Measurements from ENCODE around the gene MCF2L2. TPM values are rescaled to one million over a fixed set of nuclear protein-coding genes. Genes with fewer than 3 reads are reported as not detected.

Gene MCF2L2
- total and polyA plus RNA-seq, 2 of the 13 experiments (the other 11 are each of a cell fraction or from before 2014, with no cell fraction given): not detected

GRCh38 chr3:183195266-183195665 lies 233.2 kb downstream of the MCF2L2 start (continued):
- TF ChIP-seq MTERF4 (CRISPR knock-in tag; IDR thresholded peaks at IDR 0.05): no peak
- TF ChIP-seq RERE (CRISPR knock-in tag; IDR thresholded peaks at IDR 0.05; ENCODE audit: low read depth): no peak
- TF ChIP-seq NFKBIZ (CRISPR knock-in tag; IDR thresholded peaks at IDR 0.05): no peak
- TF ChIP-seq PTBP1 (IDR thresholded peaks at IDR 0.05; ENCODE audit: low read depth, low read length, poor library complexity, severe bottlenecking): no peak
- no peak for TF ChIP-seq ATF5 (CRISPR knock-in tag; IDR thresholded peaks at IDR 0.05; ENCODE audit: low read depth)
- TF ChIP-seq NFE2 (CRISPR knock-in tag; IDR thresholded peaks at IDR 0.05): no peak
- no peak for TF ChIP-seq ZNF280B (CRISPR knock-in tag; IDR thresholded peaks at IDR 0.05; ENCODE audit: borderline replicate concordance)
- no peak for TF ChIP-seq ZNF496 (CRISPR knock-in tag; IDR thresholded peaks at IDR 0.05; ENCODE audit: insufficient replicate concordance)
- no peak for TF ChIP-seq ZBTB43 (CRISPR knock-in tag; conservative IDR thresholded peaks at IDR 0.05)
- TF ChIP-seq ZFP36 (IDR thresholded peaks at IDR 0.05; ENCODE audit: borderline replicate concordance, low read depth, low read length, partially characterized antibody): no peak
- no peak for TF ChIP-seq SP4 (CRISPR knock-in tag; IDR thresholded peaks at IDR 0.05)

All from HepG2 (cell line).